Right hindlimb (tissue), 1 donor: ENCODE results near the gene RFTN1.

Source experiments
- DNase-seq: peaks from one replicate; pipeline ENCODE4 v3.0.0-alpha.2; 2018

The RFTN1 gene

DNA sequence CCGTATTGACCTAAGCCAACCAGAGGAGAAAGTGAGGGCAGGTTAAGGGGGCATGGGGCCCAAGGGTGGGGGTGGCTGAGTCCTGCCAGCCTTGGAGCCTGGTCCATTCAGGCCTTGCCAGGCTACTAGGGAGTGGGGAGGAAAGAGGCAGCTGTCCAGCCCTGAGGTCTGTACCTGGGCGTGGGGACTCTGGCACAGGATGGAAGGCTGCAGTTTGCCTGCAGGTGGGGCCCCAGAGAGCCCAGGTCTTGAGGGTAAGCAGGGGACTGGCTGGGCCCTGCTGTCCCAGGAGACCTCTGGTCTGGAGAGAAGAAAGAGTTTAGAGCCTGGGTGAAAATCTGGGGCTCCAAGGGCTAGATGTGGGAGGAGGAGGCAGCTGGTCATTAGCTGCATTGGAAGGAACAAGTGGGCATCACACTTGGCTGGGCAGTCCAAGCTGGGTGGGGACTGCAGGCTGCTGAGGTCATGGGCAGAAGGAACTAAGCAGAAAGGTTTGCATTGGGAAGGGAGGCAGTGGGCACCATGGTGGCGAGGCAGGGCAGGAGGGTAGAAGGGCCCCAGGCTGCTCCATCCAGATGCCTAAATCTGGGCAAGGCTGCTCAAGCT is 140.1 kb downstream of the RFTN1 start:
- DNase-seq, result no peak

GRCh38 chr3:16372362-16373292 is 140.9 kb downstream of the RFTN1 start:
- peak; percentile 57 for DNase-seq

- no peak for DNase-seq
These were observed 142.4 kb downstream of the RFTN1 start for GRCh38 chr3:16370872-16371740.

DNA sequence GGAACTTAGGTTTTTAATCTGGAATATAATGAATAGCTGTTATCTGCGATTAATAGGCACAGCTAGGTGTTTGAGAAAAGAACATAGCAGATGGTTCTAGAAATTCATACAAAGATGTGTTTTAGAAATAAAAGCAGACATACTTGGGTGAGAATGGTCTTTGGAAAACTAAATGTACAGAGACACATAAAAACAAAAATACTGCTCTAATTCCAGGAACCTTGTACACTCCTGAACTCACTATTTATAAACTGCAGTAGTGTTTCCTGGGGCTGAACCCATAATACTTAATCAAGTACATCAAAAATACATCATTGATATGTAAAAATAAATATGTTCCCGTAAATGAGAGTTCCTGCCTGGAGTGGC is 143.0 kb downstream of the RFTN1 start:
- no peak for DNase-seq

GRCh38 chr3:16369885-16370284 is 143.6 kb downstream of the RFTN1 start:
- DNase-seq, result no peak

DNA sequence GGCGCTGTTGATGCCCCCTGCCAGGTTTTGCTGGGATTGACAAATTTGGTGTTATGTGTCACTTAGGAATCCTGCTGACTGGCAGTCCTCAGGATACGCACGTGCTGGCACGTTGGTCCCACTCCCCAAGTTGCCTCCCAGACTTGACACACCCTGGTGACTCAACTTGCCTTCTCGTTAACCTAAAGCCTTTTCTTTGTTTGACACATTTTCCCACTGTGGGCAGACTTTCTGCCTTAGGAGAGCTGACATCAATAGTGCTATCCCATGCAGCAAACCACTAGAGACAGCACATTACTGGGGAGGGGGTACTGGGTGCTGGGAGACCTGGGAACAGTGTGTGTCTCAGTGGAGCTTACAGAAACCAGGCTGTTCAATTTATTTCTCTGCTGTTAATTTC is 144.2 kb downstream of the RFTN1 start:
- DNase-seq, result no peak

DNA sequence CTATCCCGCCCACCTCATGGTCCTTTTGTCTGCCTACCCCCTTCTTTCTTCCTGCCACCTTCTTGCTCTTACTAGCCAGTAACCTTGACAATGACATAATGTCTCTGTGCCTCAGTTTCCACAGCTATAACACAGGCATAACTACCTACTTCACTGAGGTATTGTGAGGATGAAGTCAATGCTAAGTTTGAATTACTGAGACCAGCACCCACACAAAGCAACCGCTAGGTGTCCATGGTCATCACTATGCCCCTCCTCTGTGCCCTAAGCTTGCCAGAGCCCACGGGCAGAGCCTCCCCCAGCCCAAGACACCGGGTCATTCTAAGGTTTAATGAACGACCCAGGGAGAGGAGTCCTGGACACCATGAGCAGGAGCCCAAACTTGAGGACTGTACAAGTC is 146.9 kb downstream of the RFTN1 start:
- no peak for DNase-seq

GRCh38 chr3:16365491-16366128 is 147.9 kb downstream of the RFTN1 start:
- no peak for DNase-seq

DNA sequence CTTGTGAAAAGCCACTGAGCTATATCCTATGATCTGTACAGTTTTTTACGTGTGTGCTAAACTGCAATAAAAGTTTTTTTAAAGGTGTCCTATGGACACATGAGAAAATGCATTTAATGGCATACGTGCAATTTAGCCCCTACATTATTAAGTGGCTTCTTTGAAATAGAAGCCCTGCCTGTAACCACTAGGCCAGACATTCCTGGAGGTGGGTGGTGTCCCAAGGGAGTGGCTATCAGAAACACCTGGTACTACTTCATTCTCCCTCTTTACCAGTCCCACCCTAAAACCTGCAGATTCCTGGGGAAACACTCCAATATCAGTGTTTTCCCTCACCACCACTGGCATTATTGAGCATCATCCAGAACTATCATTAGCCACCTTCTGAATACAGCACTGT is 148.5 kb downstream of the RFTN1 start:
- no peak for DNase-seq

- DNase-seq, result no peak
These were observed 149.2 kb downstream of the RFTN1 start for GRCh38 chr3:16364323-16364722.

GRCh38 chr3:16363636-16364035 is 149.9 kb downstream of the RFTN1 start:
- no peak for DNase-seq

- no peak for DNase-seq
These were observed 150.7 kb downstream of the RFTN1 start for GRCh38 chr3:16362770-16363169.

DNA sequence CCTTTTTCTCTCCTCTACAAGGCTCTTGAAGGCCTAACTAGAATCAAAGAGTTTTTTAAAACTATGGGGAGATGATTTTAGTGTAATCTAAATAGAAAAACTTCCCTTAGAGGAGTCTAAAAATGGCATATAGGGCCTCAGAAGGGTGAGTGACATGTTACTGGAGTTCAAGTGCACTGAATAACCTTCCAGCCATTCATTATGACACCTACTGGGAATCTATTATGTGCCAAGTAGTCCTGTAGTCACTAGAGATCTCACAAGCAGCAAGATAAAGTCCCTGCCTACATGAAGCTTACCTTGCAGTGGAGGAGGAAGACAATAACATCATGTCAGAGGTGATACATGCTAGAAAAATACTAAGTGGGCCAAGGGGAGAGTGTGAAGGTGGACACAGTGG is 152.4 kb downstream of the RFTN1 start:
- no peak for DNase-seq

DNA sequence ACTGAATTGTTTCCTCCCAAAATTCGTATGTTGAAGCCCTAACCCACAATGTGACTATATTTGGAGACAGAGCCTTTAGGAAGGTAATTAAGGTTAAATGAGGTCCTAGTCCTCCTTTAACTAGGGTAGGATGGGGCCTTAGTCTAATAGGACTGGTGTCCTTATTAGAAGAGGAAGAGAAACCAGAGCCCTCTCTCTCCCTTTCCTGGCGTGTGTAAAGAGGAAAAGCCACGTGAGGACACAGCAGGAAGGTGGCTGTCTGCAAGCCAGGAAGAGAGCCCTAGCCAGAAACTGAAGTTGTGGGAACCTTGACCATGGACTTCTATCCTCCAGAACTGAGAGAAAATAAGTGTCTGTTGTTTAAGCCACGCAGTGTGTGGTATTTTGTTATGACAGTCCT is 154.2 kb downstream of the RFTN1 start:
- DNase-seq, result no peak

DNA sequence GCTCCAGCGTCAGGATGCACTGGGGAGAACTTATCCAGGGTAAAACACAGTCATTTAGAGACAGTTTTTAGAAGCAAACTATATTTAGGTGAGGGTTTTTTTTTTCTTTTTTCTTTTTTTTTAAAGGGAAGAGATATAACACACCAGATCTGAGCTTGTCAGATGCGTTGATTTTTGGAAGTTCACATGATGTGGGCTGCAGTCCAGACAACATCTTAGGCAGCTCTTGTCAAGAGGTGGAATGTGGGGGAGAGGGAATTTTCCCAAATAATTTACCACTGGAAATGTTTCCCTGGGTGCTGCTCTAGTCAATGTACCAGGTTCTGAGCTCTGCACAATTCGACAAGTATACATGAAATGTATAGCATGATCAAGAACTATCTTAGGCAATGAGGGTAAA is 155.2 kb downstream of the RFTN1 start:
- no peak for DNase-seq

DNA sequence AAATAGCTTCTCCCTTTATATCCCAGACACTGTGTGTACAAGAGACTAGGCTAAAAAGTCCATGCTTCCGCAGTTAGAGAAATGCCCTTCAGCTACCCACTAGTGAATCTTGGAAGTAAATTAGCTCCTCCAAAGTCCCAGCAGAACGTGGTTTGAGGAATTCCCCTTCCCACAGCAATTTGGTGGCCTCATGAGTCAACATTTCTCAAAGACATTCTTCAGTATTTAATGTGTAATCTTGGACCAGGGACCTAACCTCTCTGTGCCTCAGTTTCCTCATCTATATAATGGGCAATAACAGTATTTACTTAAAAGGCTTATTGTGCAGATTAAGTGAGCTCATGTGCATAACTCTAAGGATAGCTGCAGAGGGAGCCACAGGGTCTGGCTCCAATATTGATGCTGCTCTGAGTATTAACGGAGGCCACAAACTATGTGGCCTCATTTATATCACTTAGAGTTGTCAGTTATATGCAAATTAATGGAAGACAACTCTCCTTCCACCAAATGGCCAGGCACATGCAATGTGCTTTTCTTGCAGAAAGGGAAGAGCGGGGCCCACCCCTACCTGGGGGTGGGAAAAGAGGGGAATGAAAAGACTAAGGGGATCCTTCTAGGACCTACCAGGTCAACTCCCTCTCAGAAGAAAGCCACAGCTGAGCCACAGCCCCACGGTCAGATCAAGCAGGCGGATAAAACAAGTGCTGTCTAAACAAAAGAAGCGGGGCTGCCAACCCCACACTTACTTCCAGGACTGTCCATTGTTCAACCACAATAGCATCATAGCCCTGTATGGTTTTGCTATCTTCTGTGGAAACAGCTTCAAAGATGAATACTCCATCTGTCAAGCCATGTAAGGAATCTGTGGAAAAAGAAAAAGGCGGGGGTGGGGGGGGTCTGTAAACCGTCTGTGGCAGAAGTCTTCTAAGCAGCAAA is 156.0 kb downstream of the RFTN1 start:
- no peak for DNase-seq

GRCh38 chr3:16355828-16356227 is 157.7 kb downstream of the RFTN1 start:
- DNase-seq, result no peak

DNA sequence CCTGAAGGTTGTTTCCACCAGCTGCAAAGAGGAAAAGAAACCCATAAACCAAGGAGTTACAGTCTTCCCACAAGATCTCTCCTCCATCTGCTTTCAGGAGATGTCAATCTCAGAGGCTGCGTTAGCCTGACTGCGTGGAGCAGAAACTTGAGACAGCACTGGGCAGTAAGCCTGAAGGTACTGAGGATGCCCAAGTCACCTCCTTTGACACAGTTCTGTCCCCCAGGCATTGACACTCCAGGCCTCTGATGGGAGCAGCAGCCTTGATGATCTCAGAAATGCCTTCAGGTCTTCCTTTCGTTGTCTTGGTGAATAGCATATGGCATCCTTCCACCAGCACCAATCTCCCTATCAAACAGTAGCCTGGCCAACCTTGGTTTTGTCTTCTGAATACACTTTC is 159.2 kb downstream of the RFTN1 start:
- no peak for DNase-seq

GRCh38 chr3:16352428-16352827 is 161.1 kb downstream of the RFTN1 start:
- DNase-seq, result no peak

- DNase-seq, result no peak
These were observed 162.7 kb downstream of the RFTN1 start for GRCh38 chr3:16350597-16351318.

GRCh38 chr3:16349986-16350596 is 163.4 kb downstream of the RFTN1 start:
- no peak for DNase-seq
